ENCODE measurements around the gene DALRD3. TPM values are rescaled to one million over a fixed set of nuclear protein-coding genes. Genes with fewer than 3 reads are reported as not detected.

DALRD3 gene
- total RNA-seq, 2 donors from 2014 or later = 50.2 to 60.3 TPM

DNA sequence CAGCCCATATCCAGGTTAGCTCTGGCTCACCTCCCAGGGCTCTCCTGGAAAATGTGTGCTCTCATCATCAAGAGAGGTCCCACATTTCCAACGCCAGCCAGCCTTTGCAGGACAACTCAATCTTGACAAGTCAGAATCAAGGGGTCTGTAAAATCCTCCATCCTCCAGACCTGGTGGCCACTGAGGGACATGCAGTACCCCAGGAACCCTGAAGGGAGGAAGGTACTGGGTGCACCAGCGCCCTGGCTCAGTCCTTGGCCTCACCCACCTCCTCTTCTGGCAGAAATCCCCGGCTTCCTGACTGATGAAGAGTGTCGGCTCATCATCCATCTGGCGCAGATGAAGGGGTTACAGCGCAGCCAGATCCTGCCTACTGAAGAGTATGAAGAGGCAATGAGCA is 17.2 kb downstream of the DALRD3 start:
- Histone ChIP-seq H3K27ac (no peak overlapping the region), H3K4me1 (replicated peaks) (peaks cover 4% of the 10 kb centered on the region), H3K36me3 (no peaks in the 10 kb centered on the region), H3K27me3 (replicated peaks; ENCODE audit: insufficient read depth) (no peaks in the 10 kb centered on the region), H3K9me3 (no peaks in the 10 kb centered on the region), H3K4me3 (no peak overlapping the region)
- TF ChIP-seq, protein P1, sequence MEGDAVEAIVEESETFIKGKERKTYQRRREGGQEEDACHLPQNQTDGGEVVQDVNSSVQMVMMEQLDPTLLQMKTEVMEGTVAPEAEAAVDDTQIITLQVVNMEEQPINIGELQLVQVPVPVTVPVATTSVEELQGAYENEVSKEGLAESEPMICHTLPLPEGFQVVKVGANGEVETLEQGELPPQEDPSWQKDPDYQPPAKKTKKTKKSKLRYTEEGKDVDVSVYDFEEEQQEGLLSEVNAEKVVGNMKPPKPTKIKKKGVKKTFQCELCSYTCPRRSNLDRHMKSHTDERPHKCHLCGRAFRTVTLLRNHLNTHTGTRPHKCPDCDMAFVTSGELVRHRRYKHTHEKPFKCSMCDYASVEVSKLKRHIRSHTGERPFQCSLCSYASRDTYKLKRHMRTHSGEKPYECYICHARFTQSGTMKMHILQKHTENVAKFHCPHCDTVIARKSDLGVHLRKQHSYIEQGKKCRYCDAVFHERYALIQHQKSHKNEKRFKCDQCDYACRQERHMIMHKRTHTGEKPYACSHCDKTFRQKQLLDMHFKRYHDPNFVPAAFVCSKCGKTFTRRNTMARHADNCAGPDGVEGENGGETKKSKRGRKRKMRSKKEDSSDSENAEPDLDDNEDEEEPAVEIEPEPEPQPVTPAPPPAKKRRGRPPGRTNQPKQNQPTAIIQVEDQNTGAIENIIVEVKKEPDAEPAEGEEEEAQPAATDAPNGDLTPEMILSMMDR (IDR thresholded peaks at IDR 0.05) = no peak
- TF ChIP-seq POLR2A (IDR thresholded peaks at IDR 0.05) (no peak), POLR2AphosphoS5 (IDR thresholded peaks at IDR 0.05) (no peak)
- DNase-seq (ENCODE audit: low spot score) = no peak
- 90% methylated on average over 6 of the region's 6 CpGs for WGBS
- intact Hi-C loops (cut with DNase I) = loop anchor here (10.0 kb wide), 1 partner anchor 414 kb away; the partner anchor contains the start of genes RHOA and TCTA

DNA sequence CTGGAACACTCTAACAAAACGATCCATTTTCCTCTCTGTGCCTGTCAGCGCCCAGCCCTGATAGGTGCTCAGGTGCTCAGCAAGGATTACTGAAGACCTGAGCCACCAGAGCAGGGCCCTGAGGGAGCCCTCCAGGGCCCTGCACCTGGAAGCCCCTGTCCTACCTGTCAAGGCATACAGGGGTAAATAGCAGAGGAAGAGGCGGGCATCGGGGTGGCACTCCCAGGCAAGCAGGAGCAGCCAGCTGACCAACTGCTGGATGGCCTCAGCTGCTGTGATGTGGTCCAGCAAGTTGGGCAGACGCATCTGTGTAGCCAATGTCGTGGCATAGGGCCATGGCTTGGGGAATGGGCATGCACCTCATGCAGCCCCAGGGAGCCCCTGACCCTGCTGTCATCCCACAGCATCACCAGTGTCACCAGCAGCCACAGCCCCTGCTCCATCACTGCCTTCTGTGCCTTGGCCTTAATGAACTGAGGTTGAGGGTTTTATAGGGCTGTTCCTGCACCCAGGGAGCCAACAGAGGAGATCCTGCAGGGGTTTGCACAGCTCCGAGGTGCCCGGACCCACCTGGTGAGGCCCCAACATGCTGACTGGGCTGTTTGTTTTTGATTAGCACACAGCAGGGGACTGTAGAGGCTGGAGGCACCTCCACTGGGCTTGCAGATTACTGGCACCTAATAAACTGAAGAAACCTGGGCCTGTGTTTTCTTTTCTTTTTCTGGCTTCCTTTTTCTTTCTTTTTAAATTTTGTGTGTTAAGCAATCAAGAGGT is 19.1 kb downstream of the DALRD3 start:
- Histone ChIP-seq H3K4me3 (no peak overlapping the region), H3K4me1 (replicated peaks) (no peaks in the 10 kb centered on the region), H3K36me3 (no peaks in the 10 kb centered on the region), H3K9me3 (no peaks in the 10 kb centered on the region), H3K27ac (no peak overlapping the region), H3K27me3 (replicated peaks; ENCODE audit: insufficient read depth) (no peaks in the 10 kb centered on the region)
- no peak for DNase-seq (ENCODE audit: low spot score)
- WGBS = 80% methylated on average over 8 of the region's 8 CpGs
- TF ChIP-seq POLR2A (IDR thresholded peaks at IDR 0.05) (no peak), POLR2AphosphoS5 (IDR thresholded peaks at IDR 0.05) (no peak)
- TF ChIP-seq, protein P1 (IDR thresholded peaks at IDR 0.05) = no peak
- intact Hi-C loops (cut with DNase I) = no loop called here

DNA sequence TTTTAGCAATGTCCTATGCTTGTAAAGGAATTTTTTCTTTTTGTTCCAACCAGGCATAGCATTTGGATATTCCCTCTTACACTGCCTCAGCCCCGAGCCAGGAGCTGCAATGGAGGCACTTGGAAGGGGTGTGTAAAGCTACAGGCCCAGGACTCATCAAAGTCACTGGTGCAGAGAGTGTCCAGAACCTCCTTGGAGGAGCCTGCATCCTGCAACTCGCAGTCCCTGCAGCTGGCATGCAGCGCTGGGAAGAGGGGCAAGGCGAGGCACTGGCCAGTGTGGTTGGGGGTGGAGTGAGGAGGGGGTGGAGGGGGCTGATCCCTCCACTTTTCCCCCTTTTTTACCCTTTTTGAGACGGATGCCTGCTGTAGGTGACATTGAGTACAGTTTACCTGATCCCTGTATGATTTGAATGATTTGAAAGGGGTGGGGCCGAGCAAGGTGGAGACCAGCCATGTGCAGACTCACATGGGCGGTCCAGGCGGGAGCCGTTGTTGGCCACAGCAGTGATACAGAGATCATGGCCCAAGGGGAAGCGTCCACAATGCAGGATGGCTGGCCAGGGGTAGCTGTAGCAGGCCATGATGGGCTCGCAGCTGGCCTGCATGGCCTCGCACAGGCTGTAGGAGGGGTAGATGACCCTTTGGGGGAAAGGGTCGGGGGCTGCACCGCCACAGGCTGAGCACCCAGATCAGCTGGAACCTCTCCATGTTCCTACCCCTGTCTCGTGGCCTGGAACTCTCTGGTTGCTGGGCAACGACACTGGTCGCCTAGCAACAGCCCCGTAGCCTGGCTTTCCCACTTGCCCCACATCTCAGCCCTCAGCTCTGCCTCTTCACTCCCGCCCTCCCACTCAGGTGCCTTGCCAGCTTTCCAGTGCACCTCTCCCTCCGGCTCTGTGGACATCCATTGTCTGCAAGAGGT is 20.4 kb downstream of the DALRD3 start:
- Histone ChIP-seq H3K27me3 (replicated peaks; ENCODE audit: insufficient read depth) (no peaks in the 10 kb centered on the region), H3K9me3 (no peaks in the 10 kb centered on the region), H3K27ac (no peak overlapping the region), H3K4me1 (replicated peaks) (no peaks in the 10 kb centered on the region), H3K36me3 (no peaks in the 10 kb centered on the region), H3K4me3 (no peak overlapping the region)
- 74% methylated on average over 20 of the region's 20 CpGs for WGBS
- TF ChIP-seq, protein P1 (IDR thresholded peaks at IDR 0.05) = no peak
- no peak for TF ChIP-seq POLR2A (IDR thresholded peaks at IDR 0.05)
- TF ChIP-seq POLR2AphosphoS5 (IDR thresholded peaks at IDR 0.05) = no peak
- no peak for DNase-seq (ENCODE audit: low spot score)
- intact Hi-C loops (cut with DNase I) = no loop called here

DNA sequence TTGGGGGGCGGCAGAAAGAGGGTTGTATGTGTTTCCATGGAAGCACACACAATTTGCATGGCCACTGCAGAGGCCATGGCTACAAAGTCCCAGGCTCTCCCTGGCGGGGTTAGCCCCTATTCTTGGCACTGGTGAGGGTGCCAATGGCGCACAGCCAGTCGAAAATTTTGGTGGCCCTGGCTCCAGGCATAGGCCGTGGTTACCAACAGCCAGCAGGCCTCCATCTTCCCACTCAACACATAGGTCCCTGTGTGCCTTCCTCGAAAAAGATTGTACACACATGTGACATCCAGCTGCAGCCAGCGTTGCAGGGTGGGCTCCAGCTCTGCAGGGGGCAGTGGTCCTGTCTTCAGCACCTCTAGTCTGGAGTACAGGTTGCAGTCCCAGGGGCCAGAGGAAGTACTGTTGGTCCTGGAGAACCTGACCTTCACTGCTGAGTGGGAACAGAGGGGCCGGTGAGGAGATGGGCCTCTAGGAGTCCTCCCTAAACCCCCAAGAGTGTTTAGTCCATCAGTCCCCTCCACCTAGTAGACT is 21.2 kb downstream of the DALRD3 start:
- H3K36me3 ChIP-seq = no peaks in the 10 kb centered on the region
- TF ChIP-seq POLR2AphosphoS5 (IDR thresholded peaks at IDR 0.05) (no peak), POLR2A (IDR thresholded peaks at IDR 0.05) (no peak)
- TF ChIP-seq, protein P1 (IDR thresholded peaks at IDR 0.05) = no peak
- no peak overlapping the region for H3K27ac ChIP-seq
- no peak overlapping the region for H3K4me3 ChIP-seq
- 80% methylated on average over 8 of the region's 8 CpGs for WGBS
- H3K27me3 ChIP-seq (replicated peaks; ENCODE audit: insufficient read depth) = no peaks in the 10 kb centered on the region
- no peaks in the 10 kb centered on the region for H3K4me1 ChIP-seq (replicated peaks)
- intact Hi-C loops (cut with DNase I) = no loop called here
- no peaks in the 10 kb centered on the region for H3K9me3 ChIP-seq
- DNase-seq (ENCODE audit: low spot score) = no peak

Data from prostate gland (tissue), 2 donors.